Common myeloid progenitor, CD34-positive (primary cell): ENCODE results near the gene CCDC90B.

Source experiments
- CTCF ChIA-PET: fragments of 350-600 bp; sonication (Branson Sonifier 250); formaldehyde crosslinking; loops from one replicate; lab custom pipeline; 2021; ENCODE audit warnings: antibody characterized with exemption; lab: Charles Lee
- POLR2A ChIA-PET: fragments of 350-600 bp; sonication (Branson Sonifier 250); formaldehyde crosslinking; loops from one replicate; lab custom pipeline; 2021; ENCODE audit warnings: antibody characterized with exemption; lab: Charles Lee
- DNase-seq, 3 donors: peaks; one replicate each; pipeline versions ENCODE4 v3.0.0 to v3.0.0-alpha.2; 2013
- H3K27ac ChIP-seq, 2 experiments: 1 replicate in 1 of 2; 2 replicates in 1 of 2; pipeline ENCODE4 v1.7.0; 2013; ENCODE audit warnings: inconsistent platforms in 2 of 2, low read length in 2 of 2, mild to moderate bottlenecking in 2 of 2, low read depth in 1 of 2, moderate library complexity in 1 of 2; ENCODE audit not compliant: severe bottlenecking in 2 of 2, insufficient read depth in 1 of 2, poor library complexity in 1 of 2
- H3K27me3 ChIP-seq, 5 experiments: replicated peaks in 2 of 5; 1 replicate in 3 of 5; 2 replicates in 2 of 5; pipeline versions ENCODE4 v1.6.1 to v1.7.0; 2013; ENCODE audit warnings: low read length in 4 of 5, mild to moderate bottlenecking in 2 of 5, moderate library complexity in 2 of 5, inconsistent platforms in 1 of 5; ENCODE audit not compliant: insufficient read depth in 5 of 5, control insufficient read depth in 4 of 5
- H3K36me3 ChIP-seq, 4 experiments: 1 replicate in 2 of 4; 2 replicates in 2 of 4; pipeline versions ENCODE4 v1.6.1 to v1.7.0; 2013; ENCODE audit warnings: low read length in 3 of 4, control low read depth in 1 of 4, mild to moderate bottlenecking in 1 of 4; ENCODE audit not compliant: control insufficient read depth in 4 of 4, insufficient read depth in 4 of 4
- H3K4me1 ChIP-seq, 4 experiments: 1 replicate in 3 of 4; 2 replicates in 1 of 4; pipeline versions ENCODE4 v1.6.1 to v1.7.1; 2013; ENCODE audit warnings: low read length in 3 of 4, mild to moderate bottlenecking in 3 of 4, control low read depth in 1 of 4, inconsistent platforms in 1 of 4, moderate library complexity in 1 of 4; ENCODE audit not compliant: control insufficient read depth in 4 of 4, insufficient read depth in 4 of 4; ENCODE audit errors: control extremely low read depth in 1 of 4
- H3K4me3 ChIP-seq, 7 experiments: 1 replicate in 4 of 7; 2 replicates in 3 of 7; pipeline versions ENCODE4 v1.5.1 to v1.7.0; 2013; ENCODE audit warnings: mild to moderate bottlenecking in 7 of 7, low read length in 6 of 7, moderate library complexity in 6 of 7, inconsistent platforms in 2 of 7, low read depth in 2 of 7, control low read depth in 1 of 7; ENCODE audit not compliant: insufficient read depth in 4 of 7, control insufficient read depth in 1 of 7; ENCODE audit errors: extremely low read depth in 1 of 7
- H3K9me3 ChIP-seq, 5 experiments: 1 replicate in 4 of 5; 2 replicates in 1 of 5; pipeline versions ENCODE4 v1.6.1 to v1.7.1; 2013; ENCODE audit warnings: low read length in 4 of 5, mild to moderate bottlenecking in 2 of 5, inconsistent platforms in 1 of 5, low read depth in 1 of 5, moderate library complexity in 1 of 5; ENCODE audit not compliant: control insufficient read depth in 4 of 5, insufficient read depth in 2 of 5; ENCODE audit errors: control extremely low read depth in 1 of 5
- WGBS: methylation state at CpG from one replicate; pipeline ENCODE4 v1.1.5; 2013; ENCODE audit not compliant: insufficient coverage; 5-methylcytosine and 5-hydroxymethylcytosine counted together

CCDC90B gene

DNA sequence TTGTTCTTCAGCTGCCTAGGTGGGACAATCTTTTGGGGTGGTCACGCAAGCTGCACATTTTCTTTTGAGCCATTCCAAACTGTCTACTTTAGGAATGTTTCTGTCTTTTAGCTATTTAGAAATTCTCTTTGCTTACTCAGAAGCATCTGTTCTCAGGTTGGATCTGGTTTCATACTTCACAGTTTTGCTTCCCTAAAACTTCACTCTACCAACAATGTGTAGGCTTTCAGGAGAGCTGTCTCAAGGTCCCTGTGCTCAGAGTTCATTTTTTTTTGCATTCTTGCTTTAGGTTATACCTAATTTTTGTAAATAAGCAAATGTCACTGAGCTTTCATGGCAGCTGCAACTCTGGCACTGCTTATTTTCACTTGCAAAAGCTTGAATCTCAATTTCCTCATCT is 36.7 kb downstream of the CCDC90B start:
- POLR2A ChIA-PET, result interaction anchor here (0.6 kb wide), 1 partner anchor 189 kb away, joined by 3 read pairs; no protein-coding TSS in a partner anchor
- Histone ChIP-seq H3K27me3 (no peaks in the 10 kb centered on the region), H3K4me3 (no peak overlapping the region), H3K9me3 (no peaks in the 10 kb centered on the region), H3K4me1 (no peaks in the 10 kb centered on the region), H3K27ac (no peak overlapping the region), H3K36me3 (no peaks in the 10 kb centered on the region)
- WGBS, result no CpG with 5 or more reads among the region's 1 CpG
- DNase-seq, result no peak
- CTCF ChIA-PET, result interaction anchor here (0.7 to 2.7 kb wide), 21 partner anchors 9 to 570 kb away, joined by 3 to 14 read pairs (median 4); partner anchors contain the start of genes ANKRD42 and PRCP

GRCh38 chr11:83241291-83241946 is 44.7 kb downstream of the CCDC90B start:
- CTCF ChIA-PET, result no interaction called here
- DNase-seq, result peak; percentile 25 to 50 (median 47)

GRCh38 chr11:83238111-83238510 is 48.1 kb downstream of the CCDC90B start:
- H3K9me3 ChIP-seq, result no peaks in the 10 kb centered on the region
- H3K27ac ChIP-seq, result no peak overlapping the region
- H3K4me3 ChIP-seq, result no peak overlapping the region
- H3K4me1 ChIP-seq, result no peaks in the 10 kb centered on the region
- ChIA-PET CTCF (interaction anchor here (0.5 to 1.8 kb wide), 4 partner anchors 10 to 371 kb away, joined by 4 to 6 read pairs (median 4); no protein-coding TSS in a partner anchor), POLR2A (no interaction called here)
- 78% methylated on average over 2 of the region's 3 CpGs for WGBS
- no peaks in the 10 kb centered on the region for H3K27me3 ChIP-seq
- no peak for DNase-seq
- no peaks in the 10 kb centered on the region for H3K36me3 ChIP-seq

More at GRCh38 chr11:83241291-83241946, 44.7 kb downstream of the CCDC90B start:
- WGBS, result 63% methylated on average over 4 of the region's 5 CpGs
- POLR2A ChIA-PET, result no interaction called here
- Histone ChIP-seq H3K9me3 (no peaks in the 10 kb centered on the region), H3K27ac (no peak overlapping the region), H3K4me1 (no peaks in the 10 kb centered on the region), H3K36me3 (no peaks in the 10 kb centered on the region), H3K27me3 (no peaks in the 10 kb centered on the region), H3K4me3 (no peak overlapping the region)

DNA sequence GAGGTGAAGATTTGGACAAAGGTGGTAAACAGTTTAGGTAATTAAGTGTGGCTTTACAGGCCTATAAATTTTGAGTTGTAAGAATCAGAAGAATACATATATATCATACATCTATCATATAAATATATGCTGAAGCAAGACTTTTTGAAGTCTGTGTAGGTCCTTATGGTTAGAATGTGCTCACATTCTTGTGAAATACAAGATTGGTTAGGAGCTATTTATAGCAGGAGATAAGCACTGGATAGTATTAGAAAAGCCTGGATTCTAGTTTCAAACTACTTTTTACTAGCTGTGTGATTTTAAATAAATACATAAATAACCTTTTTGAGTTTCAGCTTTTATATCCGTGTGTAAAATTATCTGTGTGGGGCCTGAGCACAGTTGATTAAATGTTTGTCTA is 50.3 kb downstream of the CCDC90B start:
- H3K4me3 ChIP-seq, result no peak overlapping the region
- H3K4me1 ChIP-seq, result no peaks in the 10 kb centered on the region
- no peak for DNase-seq
- H3K36me3 ChIP-seq, result no peaks in the 10 kb centered on the region
- no peaks in the 10 kb centered on the region for H3K27me3 ChIP-seq
- ChIA-PET CTCF (interaction anchor here (1.1 to 1.3 kb wide), 2 partner anchors 15 to 19 kb away, joined by 3 read pairs; no protein-coding TSS in a partner anchor), POLR2A (no interaction called here)
- no CpG with 5 or more reads among the region's 1 CpG for WGBS
- no peak overlapping the region for H3K27ac ChIP-seq
- no peaks in the 10 kb centered on the region for H3K9me3 ChIP-seq

- CTCF ChIA-PET, result no interaction called here
- WGBS, result 100% methylated on average over 2 of the region's 2 CpGs
- H3K27me3 ChIP-seq, result no peaks in the 10 kb centered on the region
- no peaks in the 10 kb centered on the region for H3K4me1 ChIP-seq
- no peaks in the 10 kb centered on the region for H3K9me3 ChIP-seq
- POLR2A ChIA-PET, result no interaction called here
- H3K36me3 ChIP-seq, result no peaks in the 10 kb centered on the region
- DNase-seq, result no peak
- no peak overlapping the region for H3K4me3 ChIP-seq
- H3K27ac ChIP-seq, result no peak overlapping the region
Measured at GRCh38 chr11:83223457-83223856, 62.7 kb downstream of the CCDC90B start.

- WGBS, result 86% methylated on average over 1 of the region's 1 CpG
- Histone ChIP-seq H3K9me3 (no peaks in the 10 kb centered on the region), H3K4me3 (no peak overlapping the region), H3K4me1 (no peaks in the 10 kb centered on the region), H3K27me3 (no peaks in the 10 kb centered on the region), H3K36me3 (no peaks in the 10 kb centered on the region), H3K27ac (no peak overlapping the region)
- ChIA-PET CTCF (no interaction called here), POLR2A (no interaction called here)
- no peak for DNase-seq
Measured at GRCh38 chr11:83222499-83222898, 63.7 kb downstream of the CCDC90B start.

DNA sequence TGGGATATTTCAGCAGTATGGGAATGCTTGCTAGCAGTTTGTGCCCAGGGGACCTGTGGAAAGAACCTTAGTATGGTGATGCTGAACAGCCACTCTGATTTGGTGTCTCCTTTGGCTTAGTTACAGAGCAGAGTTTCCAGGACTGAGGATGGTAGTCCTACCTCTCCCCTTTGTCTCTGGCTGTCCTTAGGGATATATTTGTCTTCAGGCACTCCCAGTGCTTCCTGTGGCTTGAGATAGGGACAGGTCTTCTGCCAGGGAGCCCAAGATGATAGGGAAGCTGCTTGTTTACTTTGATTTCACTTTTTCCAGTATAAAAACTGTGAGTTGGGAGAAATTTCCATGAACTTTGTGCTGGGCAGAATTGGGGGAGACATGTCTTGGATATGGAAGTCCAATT is 64.5 kb downstream of the CCDC90B start:
- Histone ChIP-seq H3K27me3 (no peaks in the 10 kb centered on the region), H3K27ac (no peak overlapping the region), H3K36me3 (no peaks in the 10 kb centered on the region), H3K4me1 (no peaks in the 10 kb centered on the region), H3K9me3 (no peaks in the 10 kb centered on the region), H3K4me3 (no peak overlapping the region)
- no peak for DNase-seq
- ChIA-PET POLR2A (no interaction called here), CTCF (no interaction called here)
